Stomach (tissue), 4 donors: ENCODE results near the gene CSTF1.

Source experiments
- CTCF ChIP-seq, 7 experiments: fragments of 450-650 bp in 4 of 7; fragments of 200-600 bp in 3 of 7; sonication (generic) in 3 of 7; IDR thresholded peaks; one replicate each; pipeline ENCODE4 v1.5.1; 2016 to 2019; ENCODE audit warnings: antibody characterized with exemption in 7 of 7, control low read depth in 2 of 7, mild to moderate bottlenecking in 1 of 7
- POLR2A ChIP-seq, 4 donors: fragments of 450-650 bp; IDR thresholded peaks; one replicate each; pipeline ENCODE4 v1.6.1; 2016; ENCODE audit warnings: antibody characterized with exemption in 4 of 4, control low read depth in 2 of 4, mild to moderate bottlenecking in 1 of 4, moderate library complexity in 1 of 4

GRCh38 chr20:56430957-56431356 lies 38.5 kb downstream of the CSTF1 start:
- TF ChIP-seq POLR2A (IDR thresholded peaks at IDR 0.05) (no peak), CTCF (IDR thresholded peaks at IDR 0.05) (no peak)
